DOHH2 (cell line): Measurements from ENCODE around the gene POLDIP3.
A peak's percentile ranks its signal among the peaks of the same experiment; 100 is the strongest.

ENCODE experiments used
- H3F3A ChIP-seq: fragments of 200-600 bp; sonication (generic), shearing (Covaris generic); 2 replicates; pipeline ENCODE4 v1.6.0; 2016; ENCODE audit warnings: antibody characterized with exemption, mild to moderate bottlenecking; ENCODE audit not compliant: control insufficient read depth, insufficient read depth
- H3K27ac ChIP-seq: fragments of 200-600 bp; sonication (generic); 2 replicates; pipeline ENCODE4 v1.5.1; 2014; ENCODE audit warnings: low read depth, mild to moderate bottlenecking, low read length, moderate library complexity
- H3K27me3 ChIP-seq: fragments of 200-600 bp; sonication (generic); 2 replicates; pipeline ENCODE4 v1.6.1; 2014; ENCODE audit warnings: mild to moderate bottlenecking, low read length, mixed read lengths; ENCODE audit not compliant: control insufficient read depth
- H3K36me3 ChIP-seq: fragments of 200-600 bp; sonication (generic); 2 replicates; pipeline ENCODE4 v1.6.1; 2014; ENCODE audit warnings: mild to moderate bottlenecking, low read length, moderate library complexity, mixed read lengths; ENCODE audit not compliant: control insufficient read depth
- H3K4me1 ChIP-seq: fragments of 200-600 bp; sonication (generic); 2 replicates; pipeline ENCODE4 v1.6.1; 2014; ENCODE audit warnings: mild to moderate bottlenecking, low read length, mixed read lengths; ENCODE audit not compliant: control insufficient read depth
- H3K4me2 ChIP-seq: fragments of 200-600 bp; sonication (generic); 2 replicates; pipeline ENCODE4 v1.6.0; 2014; ENCODE audit warnings: mild to moderate bottlenecking, low read length, moderate library complexity
- H3K4me3 ChIP-seq: fragments of 200-600 bp; sonication (generic); 2 replicates; pipeline ENCODE4 v1.5.1; 2014; ENCODE audit warnings: mild to moderate bottlenecking, low read length, mixed read lengths
- H3K79me2 ChIP-seq: fragments of 200-600 bp; sonication (generic); 2 replicates; pipeline ENCODE4 v1.6.1; 2014; ENCODE audit warnings: mild to moderate bottlenecking, low read length, mixed read lengths; ENCODE audit not compliant: control insufficient read depth
- H3K9me2 ChIP-seq: fragments of 200-600 bp; sonication (generic); replicated peaks from 2 replicates; pipeline ENCODE4 v1.6.1; 2014; ENCODE audit warnings: mild to moderate bottlenecking, low read length, mixed read lengths; ENCODE audit not compliant: control insufficient read depth
- H3K9me3 ChIP-seq: fragments of 200-600 bp; sonication (generic); 2 replicates; pipeline ENCODE4 v1.6.1; 2014; ENCODE audit warnings: antibody characterized with exemption, low read length, mixed read lengths; ENCODE audit not compliant: control insufficient read depth, insufficient read depth
- H4K20me1 ChIP-seq: fragments of 200-600 bp; sonication (generic); 2 replicates; pipeline ENCODE4 v1.6.0; 2014; ENCODE audit warnings: low read depth, mild to moderate bottlenecking, antibody characterized with exemption, low read length, moderate library complexity; ENCODE audit not compliant: control insufficient read depth, insufficient read depth
- CTCF ChIP-seq: fragments of 200-600 bp; sonication (generic); IDR thresholded peaks from one replicate; pipeline ENCODE4 v1.5.1; 2014; ENCODE audit warnings: antibody characterized with exemption, mild to moderate bottlenecking, low read depth, low read length; ENCODE audit not compliant: poor library complexity, severe bottlenecking
- EZH2phosphoT487 ChIP-seq: fragments of 200-600 bp; sonication (generic); IDR thresholded peaks from 2 replicates; pipeline ENCODE4 v1.6.1; 2017; ENCODE audit warnings: borderline replicate concordance, mild to moderate bottlenecking, antibody characterized with exemption, low read length, moderate library complexity, mixed read lengths

Gene POLDIP3

GRCh38 chr22:42614312-42615091, at the start of gene POLDIP3:
Gene POLDIP3 (minus strand): TSS chr22:42614883. CDS start chr22:42614857, 26 bp downstream.
- H3K4me2 ChIP-seq = peak within 1 kb of the TSS; percentile 81
- H3K4me1 ChIP-seq = peaks cover 36% of the 10 kb centered on the region
- peaks cover 15% of the 10 kb centered on the region for H4K20me1 ChIP-seq
- TF ChIP-seq CTCF = peak; percentile 39
- TF ChIP-seq EZH2phosphoT487 = no peak
- no peaks in the 10 kb centered on the region for H3K9me2 ChIP-seq
- H3K36me3 ChIP-seq = peaks cover 44% of the 10 kb centered on the region
- H3K79me2 ChIP-seq = peaks cover 49% of the 10 kb centered on the region
- H3K9me3 ChIP-seq = no peaks in the 10 kb centered on the region
- H3K27me3 ChIP-seq = no peaks in the 10 kb centered on the region
- peaks cover 9% of the 10 kb centered on the region for H3F3A ChIP-seq
- H3K27ac ChIP-seq = peak within 1 kb of the TSS; percentile 71
- peak within 1 kb of the TSS; percentile 79 for H3K4me3 ChIP-seq

- Histone ChIP-seq H3K4me1 (peaks cover 60% of the 10 kb centered on the region), H3K4me2 (peak overlapping the region; percentile 100), H3K9me2 (no peaks in the 10 kb centered on the region), H3K4me3 (peak overlapping the region; percentile 89), H3K36me3 (no peaks in the 10 kb centered on the region), H4K20me1 (no peaks in the 10 kb centered on the region), H3K27me3 (no peaks in the 10 kb centered on the region), H3F3A (peaks cover 22% of the 10 kb centered on the region), H3K79me2 (no peaks in the 10 kb centered on the region), H3K27ac (peak overlapping the region; percentile 38), H3K9me3 (no peaks in the 10 kb centered on the region)
- peak; percentile 85 for TF ChIP-seq CTCF
- no peak for TF ChIP-seq EZH2phosphoT487
Observed at GRCh38 chr22:42661985-42662831, 47.5 kb upstream of the POLDIP3 start.

- Histone ChIP-seq H3K4me3 (no peak overlapping the region), H3K4me1 (peaks cover 50% of the 10 kb centered on the region), H3F3A (peaks cover 10% of the 10 kb centered on the region; the same call in 1 of the 2 replicates), H3K9me3 (no peaks in the 10 kb centered on the region), H3K27me3 (no peaks in the 10 kb centered on the region), H3K27ac (no peak overlapping the region), H3K9me2 (no peaks in the 10 kb centered on the region), H3K4me2 (no peak overlapping the region), H3K79me2 (no peaks in the 10 kb centered on the region), H4K20me1 (no peaks in the 10 kb centered on the region), H3K36me3 (no peaks in the 10 kb centered on the region)
- TF ChIP-seq EZH2phosphoT487 (no peak), CTCF (no peak)
Observed at GRCh38 chr22:42656578-42656977, 41.9 kb upstream of the POLDIP3 start.
